HG03159 (cell line): Measurements from ENCODE around the gene NT5DC1.

ENCODE experiments used
- ATAC-seq: cut with Tn5 transposase; IDR thresholded peaks from one replicate; pipeline ENCODE4 v1.9.1; 2021; ENCODE audit warnings: mild to moderate bottlenecking, moderate library complexity; ENCODE audit not compliant: unreplicated experiment

Gene NT5DC1

DNA sequence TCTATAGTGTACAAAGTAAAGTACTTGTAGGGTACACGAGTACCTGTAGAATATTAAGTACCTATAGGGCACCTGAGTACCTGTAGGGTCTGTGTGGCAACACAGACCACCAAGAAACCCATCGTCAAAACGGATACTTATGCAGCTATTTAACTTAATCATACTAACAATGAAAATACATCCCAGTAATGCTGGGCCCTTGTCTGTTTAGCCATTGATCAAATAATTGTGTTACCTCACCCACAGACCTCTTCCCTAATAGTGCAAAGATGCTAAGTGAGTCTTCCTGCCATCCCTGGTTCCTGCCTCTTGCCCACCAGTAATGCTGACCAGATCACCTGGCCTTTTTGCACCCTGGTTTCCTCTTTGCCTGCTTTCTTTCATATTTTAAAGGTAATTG, 32.8 kb downstream of the NT5DC1 start:
- no peak for ATAC-seq

DNA sequence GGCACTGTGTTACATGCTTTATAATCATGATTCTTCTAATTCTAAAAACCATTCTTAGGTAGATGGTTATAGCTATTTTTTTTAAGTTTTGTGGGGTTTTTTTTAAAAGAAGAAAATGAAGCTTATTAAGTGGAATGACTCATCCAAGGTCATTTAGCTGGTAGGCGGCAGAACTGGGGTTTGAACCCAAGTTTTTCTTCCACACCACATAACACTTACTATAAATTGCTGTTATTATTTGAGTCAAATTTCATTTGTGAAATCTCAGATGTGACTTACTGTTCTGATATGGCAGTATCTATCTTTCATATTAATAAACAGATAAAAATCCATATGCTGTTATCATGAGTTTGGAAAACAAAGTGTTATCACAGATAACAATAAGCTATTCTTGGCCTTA, 35.7 kb downstream of the NT5DC1 start:
- ATAC-seq, result no peak

DNA sequence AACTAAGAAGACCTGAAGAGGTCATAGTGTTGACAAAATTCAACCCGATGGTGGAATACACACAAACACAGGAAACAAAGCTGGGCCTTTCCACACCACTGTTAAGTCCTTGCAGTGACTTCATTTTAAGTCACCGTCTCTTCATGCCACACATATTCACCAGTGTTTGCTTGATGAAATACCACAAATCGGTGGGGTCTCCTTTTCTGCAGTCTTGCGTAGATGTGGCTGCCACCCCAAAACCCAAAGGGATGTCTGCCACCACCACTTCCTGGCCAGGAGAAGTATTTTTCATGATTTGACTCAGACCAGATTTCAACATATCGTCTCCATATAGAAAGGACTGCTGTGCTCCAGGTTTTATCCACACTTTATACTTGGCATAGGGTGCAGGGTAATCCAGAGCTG, 36.3 kb downstream of the NT5DC1 start:
- no peak for ATAC-seq

DNA sequence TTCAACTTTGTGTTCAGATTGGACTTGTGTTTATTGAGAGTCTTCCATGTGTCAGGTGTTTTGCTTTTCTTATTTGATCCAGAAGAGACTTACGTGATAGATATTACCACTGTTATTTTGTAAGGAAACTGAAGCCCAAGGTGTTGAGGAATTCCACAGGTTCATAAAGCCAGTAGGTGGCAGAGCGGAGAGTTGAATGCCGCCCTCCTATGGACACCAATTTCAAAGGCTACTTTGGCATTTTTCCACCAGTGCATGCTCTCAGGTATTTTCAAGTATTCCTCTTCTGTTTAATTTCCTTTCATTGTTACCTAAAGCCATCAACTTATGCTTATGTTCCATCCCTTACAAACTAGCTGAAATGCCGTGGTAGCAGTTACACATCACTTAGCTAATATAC, 39.3 kb downstream of the NT5DC1 start:
- no peak for ATAC-seq

DNA sequence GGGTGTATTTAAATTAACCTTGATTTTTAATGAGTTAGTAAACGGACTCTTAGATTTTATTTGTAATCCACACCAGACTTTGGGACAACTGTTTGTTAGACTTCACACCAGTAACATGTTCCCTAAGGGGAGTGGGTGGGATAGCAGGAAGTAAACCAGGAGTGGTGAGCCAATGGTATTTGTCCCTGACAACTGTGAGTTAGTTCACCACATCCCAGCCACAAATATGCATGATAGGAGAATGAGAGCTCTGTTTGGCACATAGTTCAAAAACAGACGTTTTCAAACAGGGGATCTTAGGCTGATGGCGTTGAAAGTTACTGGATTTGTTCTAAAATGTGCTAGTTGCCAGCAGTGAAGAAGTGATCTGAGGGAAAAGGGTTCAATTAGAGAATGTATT, 44.0 kb downstream of the NT5DC1 start:
- no peak for ATAC-seq

DNA sequence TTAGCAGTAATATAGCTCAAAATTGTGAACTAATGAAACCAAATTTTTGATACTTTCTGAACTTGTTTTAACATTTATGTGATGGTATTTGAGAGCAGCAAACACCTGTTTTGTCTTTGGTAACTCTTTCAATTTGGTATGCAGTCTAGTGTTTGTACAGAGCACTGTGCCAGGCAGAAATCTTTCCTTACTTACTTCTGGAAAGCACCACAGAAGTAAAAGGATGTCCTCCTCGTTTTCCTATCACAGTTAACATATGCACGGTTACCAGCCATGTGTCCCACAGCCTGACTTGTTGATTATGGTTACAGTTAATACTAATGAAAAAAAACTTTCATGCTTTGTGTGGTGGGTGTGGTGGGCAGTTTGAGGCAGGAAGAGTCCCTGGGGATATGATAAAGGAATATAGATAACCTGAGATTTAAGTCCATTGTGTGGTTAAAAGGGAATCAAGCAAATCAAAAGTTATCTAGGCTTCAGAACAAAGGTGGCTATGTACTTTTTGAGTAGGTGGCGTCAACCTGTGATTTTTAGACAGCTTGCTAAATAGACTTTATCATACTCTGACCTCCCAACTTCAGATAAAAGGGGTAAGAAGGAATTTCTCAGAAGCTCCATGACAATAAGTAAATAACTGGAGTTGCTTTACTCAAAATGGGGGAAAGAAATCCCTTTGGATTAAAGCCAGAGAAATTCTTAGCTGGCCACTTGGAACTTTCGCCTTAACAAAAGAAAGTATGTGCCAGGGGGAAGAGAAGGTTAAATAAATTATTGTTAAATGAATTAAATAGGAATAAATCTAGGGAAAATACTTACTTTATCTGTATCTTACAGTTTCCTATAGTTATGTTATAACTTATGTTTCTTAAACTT, 45.4 kb downstream of the NT5DC1 start:
- no peak for ATAC-seq

DNA sequence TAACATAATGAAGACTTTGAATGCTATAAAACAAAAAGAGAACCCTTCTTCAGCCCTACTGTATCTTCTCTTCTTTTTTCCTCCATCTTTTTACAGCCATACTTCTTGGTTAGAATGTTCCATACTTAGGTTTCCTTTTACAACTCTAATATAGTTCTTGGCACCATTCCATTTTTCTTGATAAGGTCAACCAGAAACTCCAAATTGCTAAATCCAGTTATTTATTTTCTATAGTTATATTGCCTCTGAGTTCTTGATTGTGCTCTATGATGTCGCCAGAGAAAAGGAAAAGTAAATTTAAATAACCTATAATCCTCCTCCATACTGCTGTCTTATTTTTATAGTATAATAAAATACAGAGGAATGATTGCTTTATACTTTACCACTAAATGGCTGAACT, 52.0 kb downstream of the NT5DC1 start:
- ATAC-seq, result no peak

DNA sequence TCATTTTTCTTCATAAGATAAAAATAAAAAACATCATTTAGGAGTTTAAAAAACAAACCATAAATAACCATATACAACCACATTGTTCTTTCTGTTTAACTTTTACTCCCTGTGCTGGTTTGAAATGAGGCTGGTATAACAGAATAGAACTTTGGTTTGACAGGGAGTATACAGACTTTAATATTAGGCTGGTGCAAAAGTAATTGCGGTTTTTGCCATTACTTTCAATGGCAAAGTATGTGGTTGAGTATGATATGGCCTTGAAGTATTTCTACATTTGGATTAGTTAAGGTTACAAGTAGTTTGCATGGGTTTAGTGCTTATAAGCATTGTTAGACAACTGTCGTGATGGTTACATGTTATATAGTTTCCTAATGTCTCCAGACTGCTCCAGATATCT, 54.2 kb downstream of the NT5DC1 start:
- ATAC-seq, result no peak

DNA sequence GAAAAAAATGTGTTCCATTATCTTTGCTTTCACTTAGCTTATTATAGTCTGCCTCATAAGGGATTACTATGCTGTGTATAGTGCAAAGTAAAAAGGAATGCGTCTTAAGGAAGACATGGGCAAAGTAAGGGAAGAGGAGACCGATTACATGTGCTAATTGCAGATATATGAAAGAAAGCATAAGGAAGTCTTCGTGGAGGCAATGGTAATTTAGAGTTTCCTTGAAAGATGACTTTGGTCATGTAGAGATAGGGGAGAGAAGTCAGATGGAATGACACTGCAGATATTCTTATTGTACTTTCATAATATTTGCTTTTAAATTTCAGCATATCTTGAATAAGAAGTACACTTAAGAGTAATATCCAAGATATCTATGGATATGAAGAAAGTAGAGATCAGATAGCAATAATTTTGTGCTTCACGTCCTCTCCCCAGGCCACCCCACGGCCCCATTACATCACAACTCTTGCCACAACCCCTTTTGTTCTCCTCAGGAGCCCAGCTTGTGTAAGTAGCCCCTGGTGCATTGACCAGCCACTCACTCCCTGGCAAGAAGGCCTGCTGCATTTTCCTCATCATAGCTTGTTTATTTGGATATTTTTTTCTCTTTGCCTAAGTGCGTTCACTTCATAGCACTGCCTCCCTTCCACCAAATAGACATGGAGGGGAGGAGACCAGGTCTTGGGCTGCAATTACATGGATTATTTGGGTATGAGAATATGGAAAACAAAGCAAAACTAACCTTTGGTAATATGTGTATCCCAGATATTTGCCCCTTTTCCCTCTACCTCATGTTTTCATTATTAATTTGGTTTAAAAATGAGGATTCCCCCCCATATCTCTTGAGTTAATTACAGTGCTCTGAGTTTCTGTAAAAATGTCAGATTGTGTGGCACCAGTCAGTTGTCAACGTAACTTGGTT, 56.0 kb downstream of the NT5DC1 start:
- no peak for ATAC-seq

DNA sequence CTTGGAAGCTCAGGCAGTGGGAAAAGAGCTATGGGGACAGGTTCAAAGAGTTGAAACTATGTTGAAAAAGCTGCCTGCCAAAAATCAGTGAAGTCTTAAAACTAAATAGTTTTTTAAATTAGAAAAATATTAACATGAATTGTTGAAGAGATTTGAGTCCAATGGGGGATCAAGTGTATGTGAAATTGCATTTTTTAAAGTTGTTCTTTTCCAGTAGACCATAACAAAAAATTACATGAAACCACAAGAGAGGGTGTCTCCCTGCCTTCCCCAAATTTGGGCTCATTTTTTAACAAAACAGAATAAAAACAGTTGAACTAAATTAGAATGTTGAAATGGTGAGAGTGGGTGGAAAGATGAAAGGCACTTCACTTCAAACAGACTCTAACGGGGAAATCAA, 56.7 kb downstream of the NT5DC1 start:
- ATAC-seq, result no peak

DNA sequence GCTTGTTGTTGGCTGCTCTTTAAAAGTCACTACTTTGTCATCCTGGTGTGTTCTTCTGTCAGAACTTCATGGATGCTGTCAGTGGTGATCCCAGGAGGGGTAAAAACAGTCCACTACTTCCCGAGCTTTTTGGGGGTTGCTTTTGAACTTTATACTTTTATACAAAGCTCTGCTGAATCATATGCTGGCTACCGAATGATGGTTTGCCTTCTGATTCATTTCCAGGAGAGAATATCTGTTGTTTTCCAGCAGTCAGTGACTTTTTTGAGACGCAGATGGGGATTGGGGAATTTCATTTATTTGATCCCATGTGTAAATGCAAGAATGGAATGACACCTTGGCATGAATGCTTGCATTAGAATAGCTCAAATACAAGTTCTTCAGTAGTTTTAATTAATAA, 58.0 kb downstream of the NT5DC1 start:
- no peak for ATAC-seq

DNA sequence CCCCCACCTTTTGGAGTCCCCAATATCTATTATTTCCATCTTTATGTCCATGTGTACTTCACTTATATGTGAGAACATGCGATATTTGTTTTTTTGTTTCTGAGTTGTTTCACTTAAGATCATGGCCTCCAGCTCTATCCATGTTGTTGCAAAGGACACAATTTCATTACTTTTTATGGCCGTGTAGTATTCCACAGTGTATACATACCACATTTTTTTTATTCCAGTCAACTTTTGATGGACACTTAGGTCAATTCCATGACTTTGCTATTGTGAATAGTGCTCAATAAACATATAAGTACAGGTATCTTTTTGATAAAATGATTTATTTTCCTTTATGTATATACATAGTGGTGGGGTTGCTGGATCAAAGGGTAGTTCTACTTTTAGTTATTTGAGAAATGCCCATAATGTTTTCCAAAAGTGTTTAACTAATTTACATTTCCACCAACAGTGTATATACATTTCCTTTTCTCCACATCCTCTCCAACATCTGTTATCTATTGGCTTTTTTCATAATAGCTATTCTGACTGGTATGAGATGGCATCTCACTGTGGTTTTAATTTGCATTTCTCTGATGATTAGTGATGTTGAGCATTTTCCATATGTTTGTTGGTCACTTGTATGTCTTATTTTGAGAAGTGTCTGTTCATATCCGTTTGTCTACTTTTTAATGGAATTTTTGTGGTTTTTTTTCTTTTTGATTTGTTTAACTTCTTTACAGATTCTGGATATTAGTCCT, 59.3 kb downstream of the NT5DC1 start:
- ATAC-seq, result no peak

DNA sequence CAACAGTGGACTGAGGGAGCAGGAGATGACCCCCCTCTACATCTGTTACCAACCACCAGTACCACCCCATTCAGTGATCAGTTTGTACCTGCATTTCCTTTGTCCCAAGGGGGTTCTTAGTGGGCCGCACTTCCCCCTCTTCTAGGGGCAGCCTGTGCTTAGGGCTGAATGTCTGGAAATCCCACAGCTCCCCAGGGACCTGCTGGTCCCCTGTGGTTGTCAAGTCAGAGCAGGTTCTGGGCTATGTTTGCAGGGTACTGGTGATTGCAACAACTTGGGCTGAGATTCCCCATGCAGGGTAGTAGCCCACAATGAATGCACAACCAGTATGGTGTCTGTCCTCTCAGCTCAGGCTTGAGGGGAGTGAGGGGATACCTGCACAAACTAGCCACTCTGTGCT, 64.9 kb downstream of the NT5DC1 start:
- ATAC-seq, result no peak

DNA sequence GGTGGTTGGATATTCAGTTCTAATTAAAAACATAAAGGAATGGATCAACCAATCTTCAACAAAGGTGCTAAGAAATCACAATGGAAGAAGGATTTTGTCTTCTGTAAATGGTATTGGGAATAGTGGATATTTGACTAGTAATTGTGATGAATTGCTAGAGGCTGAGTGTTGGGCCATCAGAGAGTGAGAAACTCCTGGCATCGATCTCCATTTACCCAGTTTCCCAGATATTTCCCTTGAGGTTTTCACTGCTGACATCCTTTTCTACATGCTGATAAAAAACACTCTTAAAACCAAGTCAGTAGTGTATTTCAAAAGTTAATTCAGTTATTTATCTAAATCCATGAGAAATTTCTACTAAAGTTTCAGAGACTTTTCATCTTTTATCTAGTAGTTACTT, 65.7 kb downstream of the NT5DC1 start:
- ATAC-seq, result no peak

DNA sequence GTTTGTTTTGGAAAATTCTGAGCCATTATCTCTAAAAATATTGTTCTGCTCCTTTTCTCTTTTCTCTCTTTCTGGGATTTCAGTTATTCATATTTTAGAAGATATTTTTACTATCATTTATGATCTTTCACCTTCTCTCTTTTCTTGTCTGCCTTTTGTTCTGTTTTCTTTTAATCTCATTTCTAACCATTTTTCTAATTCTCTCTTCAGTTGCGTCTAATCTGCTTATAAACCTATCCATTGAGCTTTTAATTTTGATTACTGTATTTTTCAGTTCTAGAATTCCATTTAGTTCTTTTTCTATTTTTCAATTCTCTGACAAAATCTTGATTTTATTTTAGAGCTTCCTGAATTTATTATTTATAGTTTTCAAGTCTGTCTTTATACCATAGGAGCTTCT, 67.5 kb downstream of the NT5DC1 start:
- no peak for ATAC-seq

DNA sequence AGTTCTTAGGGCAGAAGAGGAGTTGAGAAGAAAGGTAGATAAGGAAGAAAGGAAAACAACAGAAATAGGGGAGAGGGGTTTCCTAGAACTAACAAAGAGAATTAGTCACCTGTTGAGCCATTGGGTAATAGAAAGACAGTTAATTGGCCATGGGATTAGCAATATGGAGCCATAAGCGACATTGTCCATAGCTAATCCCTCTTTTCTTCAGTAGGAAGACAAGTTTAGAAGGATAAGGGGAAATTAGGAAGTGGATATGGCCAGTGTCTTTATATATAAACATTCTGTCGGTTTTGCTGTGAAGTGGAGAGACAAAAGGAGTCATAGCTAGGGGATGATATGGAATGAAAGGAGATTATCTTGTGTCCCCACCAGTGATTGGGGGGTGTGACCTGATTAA, 69.2 kb downstream of the NT5DC1 start:
- ATAC-seq, result no peak

DNA sequence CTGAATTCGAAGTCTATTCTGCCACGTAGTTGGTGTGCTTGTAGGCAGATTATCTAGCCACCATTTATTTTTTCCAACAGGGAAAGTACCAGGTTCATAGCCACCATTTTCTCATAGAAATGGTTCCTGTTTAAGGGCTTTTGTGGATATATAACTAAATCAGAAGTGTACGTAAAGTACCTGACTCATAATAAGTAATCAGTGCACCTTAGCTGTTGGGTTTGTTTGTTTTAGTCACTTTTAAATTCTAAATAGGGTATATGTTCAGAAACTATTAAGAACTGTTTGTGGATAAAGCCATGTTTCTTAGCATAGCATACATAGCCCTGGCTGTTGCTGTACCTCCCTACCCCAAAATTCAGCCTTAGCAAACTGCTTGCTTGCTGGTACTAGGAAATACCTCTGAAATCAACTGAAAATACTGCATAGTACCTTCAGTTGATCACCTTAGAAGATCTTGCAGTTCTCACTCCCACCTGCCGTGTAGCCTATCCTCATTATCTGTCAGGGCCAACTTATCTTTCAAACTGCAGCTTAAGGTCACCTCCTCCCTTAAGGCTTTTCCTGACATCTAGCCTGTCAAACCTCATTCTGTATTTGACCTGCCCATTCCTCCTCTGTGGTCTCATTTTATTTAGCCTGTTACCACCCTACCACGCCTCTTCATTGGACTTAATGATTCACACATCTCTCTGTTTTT, 69.9 kb downstream of the NT5DC1 start:
- ATAC-seq, result no peak

DNA sequence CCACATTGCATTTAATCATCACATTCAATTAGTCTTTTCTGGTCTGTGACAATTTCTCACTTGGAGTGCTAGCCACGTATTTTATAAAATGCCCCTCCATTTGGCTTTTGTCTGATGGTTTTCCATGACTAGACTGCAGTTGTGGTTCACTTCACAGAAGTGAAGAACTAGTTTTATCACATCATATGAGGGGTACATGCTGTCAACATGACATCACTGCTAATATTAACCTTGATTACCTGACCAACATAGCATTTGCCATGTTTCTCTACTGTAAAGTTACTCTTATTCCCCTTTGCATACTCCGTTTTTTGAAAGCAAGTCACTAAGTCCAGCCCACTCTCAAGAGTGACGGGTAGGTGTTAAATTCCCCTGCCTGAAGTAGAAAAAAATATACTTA, 73.3 kb downstream of the NT5DC1 start:
- no peak for ATAC-seq

DNA sequence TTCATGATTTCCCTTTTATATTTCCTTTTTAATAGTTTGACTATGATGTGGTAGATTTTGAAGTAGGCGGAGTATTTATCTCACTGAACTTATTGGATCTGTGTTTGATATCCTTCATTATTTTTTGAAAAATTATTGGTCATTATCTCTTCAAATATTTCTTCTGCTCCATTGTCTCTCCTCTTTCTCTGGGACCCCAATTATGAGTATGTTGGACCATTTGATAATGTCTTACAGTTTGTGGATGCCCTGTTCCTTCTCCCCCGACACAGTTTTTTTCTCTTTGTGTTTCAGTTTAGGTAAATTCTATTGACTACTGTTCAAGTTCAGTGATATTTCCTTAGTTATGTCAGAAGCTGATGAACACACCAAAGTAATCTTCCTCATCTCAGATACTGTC, 74.7 kb downstream of the NT5DC1 start:
- ATAC-seq, result no peak

DNA sequence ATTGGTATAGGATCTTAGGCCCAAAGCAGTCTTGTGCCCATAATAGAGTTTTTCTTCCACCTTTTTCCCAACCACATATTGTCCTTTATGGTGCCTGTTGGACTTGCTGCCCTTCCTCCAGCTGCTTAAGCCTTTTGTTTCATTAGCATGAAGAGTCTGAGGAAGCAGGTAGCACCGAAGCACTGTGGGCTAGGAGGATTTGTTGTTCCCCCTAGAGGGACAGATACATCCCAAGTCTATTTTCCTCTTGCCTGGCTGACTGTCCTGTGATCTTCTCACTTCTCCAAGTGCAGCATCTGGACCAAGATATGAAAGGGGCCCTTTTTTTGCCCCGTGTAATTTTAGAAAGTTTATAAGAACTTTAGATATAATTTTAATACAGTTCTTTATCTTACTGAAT, 75.9 kb downstream of the NT5DC1 start:
- ATAC-seq, result no peak

DNA sequence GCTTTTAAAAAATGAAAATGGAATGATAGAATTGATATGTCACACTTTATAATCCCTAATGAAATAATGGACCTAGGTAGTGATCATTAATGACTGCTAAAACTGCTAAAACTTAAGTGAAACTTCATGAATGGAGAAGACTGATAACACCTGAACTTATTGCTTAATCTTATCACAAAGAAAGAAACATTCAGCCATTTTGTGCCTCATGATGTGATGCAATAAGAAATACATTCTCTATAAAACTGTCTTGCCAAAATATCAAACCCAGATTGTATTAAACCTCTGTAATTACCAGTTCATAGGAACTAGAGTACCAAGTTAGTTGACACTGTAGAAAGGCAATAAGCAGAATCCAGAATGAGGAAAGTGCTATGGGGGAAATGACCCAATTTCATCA, 79.7 kb downstream of the NT5DC1 start:
- no peak for ATAC-seq
